ENCODE results near the gene MERTK.
"Not testable (repeated sequence)": the region's sequence is repeated elsewhere in the genome, so short reads cannot be mapped to it uniquely, and the experiment has no call there.

- not testable (repeated sequence) for TF ChIP-seq POLR2A, CTCF (IDR thresholded peaks at IDR 0.05)
Observed at GRCh38 chr2:111872806-111873205, 25.6 kb upstream of the MERTK start.
